ENCODE data around the gene NR1H3.

The NR1H3 gene

GRCh38 chr11:47270331-47271271, 12.8 kb downstream of the NR1H3 start:
- DNase-seq: peak in 3 of 4 experiments; percentile 42 to 45 (median 43)

DNA sequence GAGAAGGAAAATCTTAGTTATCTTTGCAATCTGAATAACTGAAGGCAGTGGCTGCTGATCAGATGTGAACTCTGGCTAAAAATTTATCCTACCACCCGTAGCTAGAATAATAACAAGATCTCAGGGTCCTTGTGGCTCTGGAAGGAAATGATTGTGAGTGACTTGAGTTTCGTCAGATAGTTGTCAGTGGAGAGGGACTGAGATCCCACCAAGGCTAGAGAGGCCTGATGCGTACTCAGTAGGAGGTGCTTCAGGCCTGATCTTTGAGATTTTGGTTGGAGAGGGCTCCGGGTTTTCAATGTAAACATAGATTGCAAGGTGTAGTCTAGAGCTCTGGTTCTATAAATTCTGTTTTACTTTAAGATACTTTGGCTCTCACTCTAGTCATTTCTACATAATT, 13.5 kb downstream of the NR1H3 start:
- DNase-seq: no peak

DNA sequence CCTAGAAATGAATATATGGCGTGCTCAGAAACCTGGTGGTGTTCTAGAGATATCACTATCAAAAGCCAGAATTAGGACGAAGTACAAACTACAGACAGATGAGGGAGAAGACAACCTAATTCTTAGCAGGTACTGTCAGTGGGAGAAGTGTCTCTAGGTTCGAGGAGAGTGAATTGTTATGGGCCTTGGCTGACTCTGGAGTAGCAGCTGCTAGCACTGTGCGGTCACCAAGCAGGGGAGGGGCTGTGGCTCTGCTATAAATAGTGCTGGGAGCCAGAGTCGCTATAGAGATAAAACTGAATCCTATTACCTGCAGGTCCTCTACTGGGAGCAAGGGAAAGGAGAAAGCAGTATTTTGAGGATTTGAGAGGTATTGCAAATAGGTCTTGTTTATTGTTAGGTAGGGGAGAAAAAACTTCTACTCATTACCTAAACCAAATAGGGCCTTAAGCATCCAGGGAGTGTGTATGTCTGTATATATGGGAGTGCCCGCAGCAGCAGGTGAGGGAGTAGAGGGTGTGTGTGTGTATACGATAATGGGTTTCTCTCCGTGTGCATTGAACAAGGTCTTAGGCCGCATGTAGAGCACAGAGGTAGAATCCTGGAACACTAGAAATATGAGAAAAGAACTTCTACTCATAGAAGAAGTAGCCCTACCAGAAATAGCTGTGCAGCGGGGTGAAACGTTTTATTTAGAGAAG, 14.3 kb downstream of the NR1H3 start:
- DNase-seq: no peak

GRCh38 chr11:47272706-47273105, 14.9 kb downstream of the NR1H3 start:
- DNase-seq: peak in 2 of 4 experiments; percentile 39 to 43

- no peak for DNase-seq
Measured at GRCh38 chr11:47274495-47275235, 16.9 kb downstream of the NR1H3 start.

DNA sequence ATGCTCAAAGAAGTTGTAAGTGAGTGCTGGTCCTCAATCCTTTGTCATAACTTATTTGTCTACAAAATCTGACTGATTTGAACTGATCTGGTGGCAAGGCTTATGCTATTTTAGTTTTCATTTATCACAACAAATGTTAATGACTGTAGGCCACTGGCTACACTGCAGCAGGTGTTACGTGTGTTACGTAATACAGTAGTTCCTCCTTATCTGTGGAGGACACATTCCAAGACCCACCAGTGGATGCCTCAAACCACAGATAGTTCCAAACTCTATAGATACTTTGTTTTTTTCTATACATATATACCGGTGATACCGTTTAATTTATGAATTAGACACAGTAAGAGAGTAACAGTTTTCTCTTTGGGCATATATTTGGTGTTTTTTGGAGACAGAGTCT, 19.1 kb downstream of the NR1H3 start:
- DNase-seq: no peak

DNA sequence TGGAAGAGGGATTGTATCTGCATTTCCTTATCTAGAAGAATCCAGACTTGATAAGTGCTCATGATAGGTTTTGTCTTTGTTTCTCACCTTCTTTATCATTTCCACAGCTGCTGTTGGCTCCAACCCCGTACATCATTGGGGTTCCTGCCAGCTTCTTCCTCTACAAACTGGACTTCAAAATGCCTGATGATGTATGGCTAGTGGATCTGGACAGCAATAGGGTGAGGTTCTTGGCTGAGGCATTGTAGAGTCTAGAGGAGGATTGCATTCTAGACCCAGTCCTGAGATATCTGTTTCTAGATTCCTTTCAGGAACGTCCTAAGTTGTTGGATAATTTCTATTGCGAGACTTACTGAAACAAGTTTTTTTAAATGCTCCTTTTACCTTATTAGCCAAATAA, 20.3 kb downstream of the NR1H3 start:
- DNase-seq: no peak

- DNase-seq: no peak
Measured at GRCh38 chr11:47278769-47279168, 21.0 kb downstream of the NR1H3 start.

DNA sequence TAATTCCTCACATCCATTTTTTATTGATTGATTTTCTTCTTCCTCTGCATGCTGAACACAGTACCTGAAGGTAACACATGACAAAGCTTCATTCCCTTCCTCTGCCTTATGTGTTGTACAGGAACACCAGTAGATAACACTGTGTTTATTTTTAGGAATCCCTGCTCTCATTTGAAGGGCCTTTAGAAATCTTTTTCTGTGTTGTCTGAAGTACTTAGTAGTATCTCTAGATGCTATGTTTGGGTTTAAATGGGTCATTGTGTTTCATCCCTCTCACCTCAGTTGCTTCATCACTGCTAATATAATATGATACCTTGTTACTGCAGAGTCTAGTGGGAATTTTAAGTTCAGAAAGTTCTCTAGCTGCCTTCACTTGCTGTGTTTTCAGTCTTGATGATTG, 22.3 kb downstream of the NR1H3 start:
- DNase-seq: no peak

GRCh38 chr11:47280860-47281259, 23.1 kb downstream of the NR1H3 start:
- no peak for DNase-seq

DNA sequence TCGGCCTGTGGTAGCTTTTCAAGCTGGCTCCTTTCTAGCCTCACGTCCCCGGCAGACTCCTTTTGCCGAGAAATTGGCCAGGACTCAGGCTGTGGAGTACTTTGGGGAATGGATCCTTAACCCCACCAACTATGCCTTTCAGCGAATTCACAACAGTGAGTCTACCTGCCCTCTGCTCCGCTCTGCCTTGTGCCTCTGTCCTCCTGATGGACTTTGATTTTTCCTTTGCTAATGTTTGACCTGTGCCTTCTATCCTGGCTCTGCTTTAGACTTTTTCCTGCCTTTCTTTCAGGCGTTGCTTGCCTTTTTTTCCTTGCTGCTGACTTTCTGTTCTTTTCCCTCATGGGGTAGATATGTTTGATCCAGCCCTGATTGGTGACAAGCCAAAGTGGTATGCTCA, 24.7 kb downstream of the NR1H3 start:
- DNase-seq: no peak

- DNase-seq: no peak
Measured at GRCh38 chr11:47284151-47284550, 26.4 kb downstream of the NR1H3 start.

- DNase-seq: no peak
Measured at GRCh38 chr11:47285969-47286770, 28.4 kb downstream of the NR1H3 start.

DNA sequence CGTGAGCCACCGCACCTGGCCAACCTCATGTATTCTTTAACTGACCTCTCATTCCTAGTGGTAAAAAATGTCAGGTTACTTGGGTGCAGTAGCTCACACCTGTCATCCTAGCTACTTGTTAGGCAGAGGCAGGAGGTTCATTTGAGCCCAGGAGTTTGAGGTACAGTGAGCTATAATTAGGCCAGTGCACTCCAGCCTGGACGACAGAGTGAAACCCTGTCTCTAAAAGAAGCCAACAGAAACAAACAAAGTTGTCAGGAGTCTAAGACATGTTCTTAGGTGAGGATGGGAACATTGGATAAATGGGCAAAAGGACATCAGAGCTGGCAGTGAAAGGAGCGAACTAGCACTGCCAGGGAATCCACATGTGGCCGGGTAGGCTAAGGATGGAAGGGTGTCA, 30.3 kb downstream of the NR1H3 start:
- DNase-seq: no peak

DNA sequence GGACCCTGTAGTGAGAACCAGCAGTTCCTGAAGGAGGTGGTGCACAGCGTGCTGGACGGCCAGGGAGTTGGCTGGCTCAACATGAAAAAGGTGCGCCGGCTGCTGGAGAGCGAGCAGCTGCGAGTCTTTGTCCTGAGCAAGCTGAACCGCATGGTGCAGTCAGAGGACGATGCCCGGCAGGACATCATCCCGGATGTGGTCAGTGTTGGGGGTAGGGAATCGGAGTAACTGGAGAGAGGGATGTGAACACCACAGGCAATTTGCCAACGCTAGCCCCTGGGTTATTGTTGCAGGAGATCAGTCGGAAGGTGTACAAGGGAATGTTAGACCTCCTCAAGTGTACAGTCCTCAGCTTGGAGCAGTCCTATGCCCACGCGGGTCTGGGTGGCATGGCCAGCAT, 32.1 kb downstream of the NR1H3 start:
- no peak for DNase-seq

- DNase-seq: no peak
Measured at GRCh38 chr11:47295385-47295784, 37.6 kb downstream of the NR1H3 start.

DNA sequence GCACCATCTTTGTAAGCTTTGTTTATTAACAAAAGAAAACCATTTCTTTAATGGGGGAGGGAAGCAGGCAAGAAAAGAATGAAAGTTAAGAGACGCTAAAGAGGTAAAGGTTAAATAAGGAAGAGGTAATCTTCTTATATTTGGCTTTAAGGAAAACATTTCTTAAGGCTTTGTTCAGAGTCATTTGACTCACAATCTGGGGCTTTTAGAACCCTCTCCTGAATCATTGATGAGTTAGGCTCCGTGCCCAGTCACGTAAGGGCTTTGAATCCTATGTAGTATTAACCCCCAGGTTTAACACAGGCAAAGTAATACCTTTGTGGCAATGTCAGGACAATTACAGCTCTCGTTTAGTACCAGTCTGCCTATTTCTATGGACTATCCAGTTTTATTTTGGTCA, 38.2 kb downstream of the NR1H3 start:
- DNase-seq: no peak

- no peak for DNase-seq
Measured at GRCh38 chr11:47299078-47299477, 41.3 kb downstream of the NR1H3 start.

GRCh38 chr11:47302853-47303252, 45.1 kb downstream of the NR1H3 start:
- DNase-seq: no peak

DNA sequence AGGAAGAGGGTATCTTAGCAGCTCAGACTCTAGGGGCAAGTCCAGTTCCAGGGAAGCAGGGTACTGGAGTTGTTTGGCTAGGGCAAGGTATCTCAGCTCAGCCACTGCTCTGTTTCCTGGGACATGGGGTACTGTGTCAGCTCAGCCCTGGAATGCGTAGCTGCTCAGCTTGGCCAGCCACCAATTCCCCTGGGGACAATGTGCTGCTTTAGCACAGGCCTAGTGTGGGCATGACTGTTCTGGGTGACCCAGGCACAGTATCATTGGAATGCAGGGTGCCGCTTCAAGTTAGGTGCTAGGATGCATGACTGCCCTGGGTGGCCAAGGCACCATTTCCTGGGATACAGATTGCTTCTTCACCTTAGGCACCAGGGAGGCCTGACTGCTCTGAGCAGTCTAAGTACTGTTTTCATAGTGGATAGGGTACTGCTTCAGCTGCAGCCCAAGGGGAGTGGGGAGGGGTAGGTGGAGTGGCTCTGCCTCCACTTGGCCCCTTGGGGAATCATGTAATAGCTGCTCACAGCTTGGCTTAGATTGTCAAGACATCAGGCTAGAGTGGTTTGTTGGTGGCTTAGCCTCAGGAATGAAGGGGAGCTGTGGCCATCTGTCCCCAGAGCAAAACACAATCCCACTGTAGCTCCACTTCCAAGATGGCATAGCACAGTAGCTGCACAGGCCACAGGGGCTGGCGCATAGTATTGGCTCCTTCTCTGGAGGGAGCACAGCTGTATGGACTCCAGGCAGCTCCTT, 48.1 kb downstream of the NR1H3 start:
- DNase-seq: no peak

DNA sequence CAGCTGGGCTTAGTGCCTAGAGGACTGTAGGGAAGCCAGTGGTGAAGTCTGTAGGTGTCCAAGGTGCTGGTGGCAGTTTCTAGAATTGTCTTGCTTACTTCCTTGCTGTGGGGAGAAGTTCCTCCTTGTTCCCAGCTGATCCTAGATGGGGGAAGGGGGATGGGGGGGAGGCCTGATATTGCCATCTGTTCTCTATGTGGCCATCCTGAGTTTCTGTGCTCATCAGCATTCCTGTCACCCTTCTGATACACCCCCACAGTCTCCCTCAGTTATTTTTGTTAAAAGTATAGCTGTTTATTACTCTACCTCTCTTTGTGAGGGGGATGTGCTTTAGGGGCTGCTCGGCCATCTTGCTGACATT, 48.7 kb downstream of the NR1H3 start:
- peak in 3 of 4 experiments; percentile 15 to 39 (median 36) for DNase-seq

Data from suppressor macrophage (primary cell).